Neural cell (in vitro differentiated cells): ENCODE measurements around the gene ANKRD63. TPM values are rescaled to one million over a fixed set of nuclear protein-coding genes. Genes with fewer than 3 reads are reported as not detected.

Experiments used
- H2AFZ ChIP-seq: fragments of 200-600, 300-800 bp; sonication (generic), shearing (Covaris generic); 2 replicates; pipeline ENCODE4 v1.6.0; 2014; ENCODE audit warnings: low read depth, mild to moderate bottlenecking, antibody characterized with exemption, low read length, moderate library complexity
- H3F3A ChIP-seq: fragments of 200-600 bp; shearing (Covaris generic); 2 replicates; pipeline ENCODE4 v1.6.1; 2016; ENCODE audit warnings: mild to moderate bottlenecking, moderate library complexity, mixed read lengths, antibody characterized with exemption, low read length; ENCODE audit not compliant: insufficient read depth, poor library complexity, severe bottlenecking
- H3K27ac ChIP-seq: fragments of 200-600, 300-800 bp; sonication (generic), shearing (Covaris generic); 2 replicates; pipeline ENCODE4 v1.5.1; 2014; ENCODE audit warnings: mild to moderate bottlenecking, low read length, moderate library complexity
- H3K27me3 ChIP-seq: fragments of 300-800, 200-600 bp; sonication (generic), shearing (Covaris generic); 2 replicates; pipeline ENCODE4 v1.6.0; 2014; ENCODE audit warnings: mild to moderate bottlenecking, low read depth, low read length, moderate library complexity; ENCODE audit not compliant: insufficient read depth
- H3K36me3 ChIP-seq: fragments of 300-800, 200-600 bp; sonication (generic), shearing (Covaris generic); 2 replicates; pipeline ENCODE4 v1.5.1; 2014; ENCODE audit warnings: mild to moderate bottlenecking, antibody characterized with exemption, low read length, moderate library complexity; ENCODE audit not compliant: insufficient read depth
- H3K4me2 ChIP-seq: fragments of 300-800, 200-600 bp; sonication (generic), shearing (Covaris generic); 2 replicates; pipeline ENCODE4 v1.6.0; 2014; ENCODE audit warnings: mild to moderate bottlenecking, low read length
- H3K4me3 ChIP-seq: fragments of 300-800, 200-600 bp; sonication (generic), shearing (Covaris generic); 2 replicates; pipeline ENCODE4 v1.5.1; 2014; ENCODE audit warnings: mild to moderate bottlenecking, low read length, moderate library complexity
- H3K79me2 ChIP-seq: fragments of 200-600 bp; shearing (Covaris generic); replicated peaks from 2 replicates; pipeline ENCODE4 v1.6.0; 2014; ENCODE audit warnings: mild to moderate bottlenecking, low read length, moderate library complexity; ENCODE audit not compliant: insufficient read depth
- H3K9ac ChIP-seq: fragments of 300-800, 200-600 bp; sonication (generic), shearing (Covaris generic); 2 replicates; pipeline ENCODE4 v1.6.1; 2016; ENCODE audit warnings: mild to moderate bottlenecking, low read length, mixed read lengths
- H3K9me2 ChIP-seq: fragments of 200-600 bp; shearing (Covaris generic); 2 replicates; pipeline ENCODE4 v1.6.1; 2016; ENCODE audit warnings: mild to moderate bottlenecking, low read length, mixed read lengths; ENCODE audit not compliant: insufficient read depth
- H3K9me3 ChIP-seq: fragments of 200-600, 300-800 bp; sonication (generic), shearing (Covaris generic); 2 replicates; pipeline ENCODE4 v1.6.1; 2016; ENCODE audit warnings: mild to moderate bottlenecking, mixed run types, low read length, moderate library complexity, mixed read lengths
- H4K20me1 ChIP-seq: fragments of 200-600 bp; shearing (Covaris generic); 2 replicates; pipeline ENCODE4 v1.6.1; 2016; ENCODE audit warnings: mild to moderate bottlenecking, mixed run types; ENCODE audit not compliant: insufficient read depth
- CTCF ChIP-seq: fragments of 450-650 bp; IDR thresholded peaks from 2 replicates; pipeline ENCODE4 v1.5.1; 2014; ENCODE audit warnings: antibody characterized with exemption, mild to moderate bottlenecking, moderate library complexity; ENCODE audit not compliant: poor library complexity, severe bottlenecking
- EP300 ChIP-seq: fragments of 450-650 bp; conservative IDR thresholded peaks from 2 replicates; pipeline ENCODE4 v1.6.1; 2014; ENCODE audit warnings: antibody characterized with exemption, mild to moderate bottlenecking, moderate library complexity; ENCODE audit not compliant: poor library complexity, severe bottlenecking
- EZH2 ChIP-seq: fragments of 200-600, 300-800 bp; shearing (Covaris generic), sonication (generic); IDR thresholded peaks from 2 replicates; pipeline ENCODE4 v1.6.1; 2014; ENCODE audit warnings: antibody characterized with exemption, low read length, borderline replicate concordance, mild to moderate bottlenecking; ENCODE audit not compliant: insufficient read depth, poor library complexity, severe bottlenecking
- MXI1 ChIP-seq: fragments of 450-650 bp; conservative IDR thresholded peaks from 2 replicates; pipeline ENCODE4 v1.6.1; 2014; ENCODE audit warnings: antibody characterized with exemption, mild to moderate bottlenecking; ENCODE audit not compliant: poor library complexity, severe bottlenecking
- POLR2AphosphoS5 ChIP-seq: IDR thresholded peaks from 2 replicates; pipeline ENCODE4 v1.6.1; 2012
- RAD21 ChIP-seq: fragments of 450-650 bp; conservative IDR thresholded peaks from 2 replicates; pipeline ENCODE4 v1.6.1; 2014; ENCODE audit warnings: antibody characterized with exemption, mild to moderate bottlenecking, moderate library complexity
- REST ChIP-seq: IDR thresholded peaks from 2 replicates; pipeline ENCODE4 v1.6.1; 2012; ENCODE audit warnings: borderline replicate concordance
- SMC3 ChIP-seq: fragments of 450-650 bp; conservative IDR thresholded peaks from 2 replicates; pipeline ENCODE4 v1.6.1; 2014; ENCODE audit warnings: antibody characterized with exemption, mild to moderate bottlenecking, moderate library complexity; ENCODE audit not compliant: poor library complexity
- TAF1 ChIP-seq: IDR thresholded peaks from 2 replicates; pipeline ENCODE4 v1.6.1; 2012; ENCODE audit warnings: low read depth
- polyA plus RNA-seq: library from polyadenylated mRNA; depleted of rRNA; stranded (reverse); fragments of >200 nt; gene quantifications from 2 replicates; pipeline ENCODE4 v1.2.3, GENCODE V29; 2014

ANKRD63 gene
- polyA plus RNA-seq, 1 donor from 2014 or later = 2.1 TPM

DNA sequence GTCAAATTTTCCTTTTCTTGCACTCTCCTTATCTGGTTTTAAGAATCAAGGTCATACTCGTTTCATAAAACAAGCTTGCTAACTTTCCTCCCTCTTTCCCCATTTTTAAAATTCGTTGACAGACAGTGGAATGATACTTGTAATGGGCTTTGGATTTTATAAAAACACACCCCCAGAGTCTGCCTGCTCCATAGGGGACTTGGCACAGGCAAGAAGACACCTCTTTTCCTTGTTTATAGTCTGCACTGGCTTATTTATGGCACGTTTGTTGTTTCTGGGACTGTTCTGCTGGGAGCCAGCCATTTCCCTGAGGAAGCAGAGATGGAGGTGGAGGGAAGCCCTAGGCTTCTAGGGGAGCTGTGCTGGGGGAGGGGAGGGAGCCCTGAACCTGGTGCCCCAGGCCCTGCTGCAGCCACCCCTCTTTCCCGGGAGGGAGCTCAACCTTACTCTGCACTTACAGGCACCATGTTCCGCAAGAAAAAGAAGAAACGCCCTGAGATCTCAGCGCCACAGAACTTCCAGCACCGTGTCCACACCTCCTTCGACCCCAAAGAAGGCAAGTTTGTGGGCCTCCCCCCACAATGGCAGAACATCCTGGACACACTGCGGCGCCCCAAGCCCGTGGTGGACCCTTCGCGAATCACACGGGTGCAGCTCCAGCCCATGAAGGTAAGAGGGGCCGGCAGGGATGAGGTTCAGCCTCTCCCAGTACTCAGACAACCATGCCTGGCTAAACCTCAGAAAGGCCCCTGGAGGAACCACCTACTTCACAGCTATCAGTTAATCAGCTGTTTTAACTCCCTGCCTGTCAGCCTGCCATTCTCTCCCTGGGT lies 18.3 kb downstream of the ANKRD63 start:
- Histone ChIP-seq H3K27ac (no peak overlapping the region), H3K79me2 (no peaks in the 10 kb centered on the region), H2AFZ (no peak overlapping the region), H3K4me2 (no peak overlapping the region), H3K9ac (no peak overlapping the region), H3K9me3 (no peaks in the 10 kb centered on the region), H3K9me2 (no peaks in the 10 kb centered on the region), H3K27me3 (no peaks in the 10 kb centered on the region), H4K20me1 (no peaks in the 10 kb centered on the region), H3K36me3 (no peaks in the 10 kb centered on the region), H3F3A (no peaks in the 10 kb centered on the region), H3K4me3 (no peak overlapping the region)
- no peak for TF ChIP-seq EP300
- no peak for TF ChIP-seq SMC3
- no peak for TF ChIP-seq RAD21

DNA sequence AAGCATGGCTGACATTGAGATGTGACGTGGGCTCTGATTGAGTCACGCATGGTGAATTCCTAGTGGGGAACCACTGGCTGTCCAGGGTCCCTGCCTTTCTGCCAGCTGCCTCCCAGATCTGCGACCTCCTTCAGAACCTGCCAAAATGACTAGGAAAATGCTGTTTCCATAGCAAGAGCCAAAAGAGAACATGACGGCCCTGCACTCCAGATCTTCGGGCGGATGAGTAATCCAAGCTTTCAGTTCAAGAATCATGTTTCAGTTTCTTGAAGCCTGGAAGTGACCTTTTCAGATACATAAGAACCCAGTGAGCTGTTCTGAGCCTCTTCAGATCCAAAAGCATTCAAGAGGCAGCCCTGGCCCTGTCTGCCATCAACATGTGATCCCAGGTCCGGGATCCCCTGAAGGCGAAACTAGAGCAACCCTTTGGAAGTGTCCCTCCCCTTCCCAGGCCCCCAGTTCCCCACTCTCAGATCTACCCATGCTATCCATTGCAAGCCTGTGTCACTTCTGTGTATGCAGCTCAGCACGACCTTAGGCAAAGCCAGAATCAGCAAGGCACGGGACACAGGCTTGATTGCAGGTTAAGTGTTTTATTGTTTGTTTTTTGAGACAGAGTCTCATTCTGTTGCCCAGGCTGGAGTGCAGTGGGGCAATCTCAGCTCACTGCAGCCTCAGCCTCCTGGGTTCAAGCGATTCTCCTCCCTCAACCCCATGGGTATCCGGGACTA lies 19.7 kb downstream of the ANKRD63 start:
- Histone ChIP-seq H3K4me2 (no peak overlapping the region), H3K9me2 (no peaks in the 10 kb centered on the region)

GRCh38 chr15:40259021-40259420 lies 23.8 kb downstream of the ANKRD63 start:
- Histone ChIP-seq H2AFZ (no peak overlapping the region), H3K4me3 (no peak overlapping the region), H3F3A (no peaks in the 10 kb centered on the region), H3K36me3 (peaks cover 2% of the 10 kb centered on the region), H3K9me3 (no peaks in the 10 kb centered on the region), H4K20me1 (no peaks in the 10 kb centered on the region), H3K27me3 (peaks cover 6% of the 10 kb centered on the region), H3K4me2 (no peak overlapping the region), H3K9me2 (no peaks in the 10 kb centered on the region), H3K79me2 (no peaks in the 10 kb centered on the region), H3K27ac (no peak overlapping the region), H3K9ac (no peak overlapping the region)
- no peak for TF ChIP-seq EZH2
- TF ChIP-seq SMC3 = no peak
- no peak for TF ChIP-seq REST
- TF ChIP-seq TAF1 = no peak
- TF ChIP-seq EP300 = no peak
- TF ChIP-seq RAD21 = no peak
- TF ChIP-seq MXI1 = no peak
- TF ChIP-seq POLR2AphosphoS5 = no peak

More for the DNA sequence above, 19.7 kb downstream of the ANKRD63 start:
- Histone ChIP-seq H3K36me3 (no peaks in the 10 kb centered on the region), H2AFZ (no peak overlapping the region), H4K20me1 (no peaks in the 10 kb centered on the region), H3F3A (no peaks in the 10 kb centered on the region), H3K9me3 (no peaks in the 10 kb centered on the region), H3K27ac (no peak overlapping the region), H3K79me2 (no peaks in the 10 kb centered on the region), H3K4me3 (no peak overlapping the region), H3K9ac (no peak overlapping the region), H3K27me3 (no peaks in the 10 kb centered on the region)
- TF ChIP-seq CTCF (no peak), SMC3 (no peak), EZH2 (no peak), EP300 (no peak)
